NT2/D1 (cell line): ENCODE measurements around the gene LDLRAD4.

Experiments
- SUZ12 ChIP-seq: IDR thresholded peaks from 2 replicates; pipeline ENCODE4 v1.6.1; 2011; ENCODE audit not compliant: insufficient read length, insufficient read depth; ENCODE audit errors: extremely low read depth
- YY1 ChIP-seq: IDR thresholded peaks from 2 replicates; pipeline ENCODE4 v1.6.1; 2011; ENCODE audit not compliant: insufficient read length, insufficient read depth
- ZNF274 ChIP-seq: IDR thresholded peaks from 2 replicates; pipeline ENCODE4 v1.6.1; 2011; ENCODE audit warnings: mild to moderate bottlenecking, low read depth, low read length

- no peak for TF ChIP-seq YY1
- TF ChIP-seq SUZ12, result no peak
- TF ChIP-seq ZNF274, result no peak
Measured at GRCh38 chr18:13437796-13438506, 219.4 kb downstream of the LDLRAD4 start.
